ENCODE data around the gene ALPL. TPM values are rescaled to one million over a fixed set of nuclear protein-coding genes. Genes with fewer than 3 reads are reported as not detected.

ALPL gene
- polyA plus RNA-seq, 1 donor from 2014 or later: 0.42 TPM

- Histone ChIP-seq H2AFZ (ENCODE audit: low read depth, low read length) (no peak overlapping the region), H3K27ac (ENCODE audit: low read length) (no peak overlapping the region), H3K79me2 (replicated peaks; ENCODE audit: insufficient read depth, low read length) (no peaks in the 10 kb centered on the region), H3K27me3 (ENCODE audit: insufficient read depth, low read depth, low read length) (peaks cover 10% of the 10 kb centered on the region), H3F3A (ENCODE audit: insufficient read depth, low read length, poor library complexity, severe bottlenecking) (no peaks in the 10 kb centered on the region), H4K20me1 (ENCODE audit: insufficient read depth) (no peaks in the 10 kb centered on the region), H3K9me3 (ENCODE audit: low read length) (no peaks in the 10 kb centered on the region), H3K4me3 (ENCODE audit: low read length) (no peak overlapping the region), H3K4me2 (ENCODE audit: low read length) (no peak overlapping the region), H3K9me2 (ENCODE audit: insufficient read depth, low read length) (no peaks in the 10 kb centered on the region), H3K9ac (ENCODE audit: low read length) (no peak overlapping the region), H3K36me3 (ENCODE audit: insufficient read depth, low read length) (no peaks in the 10 kb centered on the region)
- TF ChIP-seq RAD21 (conservative IDR thresholded peaks at IDR 0.05): no peak
- no peak for TF ChIP-seq TAF1 (IDR thresholded peaks at IDR 0.05; ENCODE audit: low read depth)
- no peak for TF ChIP-seq POLR2AphosphoS5 (IDR thresholded peaks at IDR 0.05)
- TF ChIP-seq REST (IDR thresholded peaks at IDR 0.05; ENCODE audit: borderline replicate concordance): no peak
- TF ChIP-seq EZH2 (IDR thresholded peaks at IDR 0.05; ENCODE audit: borderline replicate concordance, insufficient read depth, low read length, poor library complexity, severe bottlenecking): no peak
- no peak for TF ChIP-seq SMC3 (conservative IDR thresholded peaks at IDR 0.05; ENCODE audit: poor library complexity)
- no peak for TF ChIP-seq CTCF (IDR thresholded peaks at IDR 0.05; ENCODE audit: poor library complexity, severe bottlenecking)
- no peak for TF ChIP-seq EP300 (conservative IDR thresholded peaks at IDR 0.05; ENCODE audit: poor library complexity, severe bottlenecking)
- TF ChIP-seq MXI1 (conservative IDR thresholded peaks at IDR 0.05; ENCODE audit: poor library complexity, severe bottlenecking): no peak
These were observed 5.0 kb downstream of the ALPL start for GRCh38 chr1:21514245-21514644.

GRCh38 chr1:21517161-21517589 is 8.0 kb downstream of the ALPL start:
- Histone ChIP-seq H3K27ac (ENCODE audit: low read length) (no peak overlapping the region), H3K4me2 (ENCODE audit: low read length) (no peak overlapping the region), H4K20me1 (ENCODE audit: insufficient read depth) (no peaks in the 10 kb centered on the region), H3K9me2 (ENCODE audit: insufficient read depth, low read length) (no peaks in the 10 kb centered on the region), H3K4me3 (ENCODE audit: low read length) (no peak overlapping the region), H3K9me3 (ENCODE audit: low read length) (no peaks in the 10 kb centered on the region), H3F3A (ENCODE audit: insufficient read depth, low read length, poor library complexity, severe bottlenecking) (no peaks in the 10 kb centered on the region), H2AFZ (ENCODE audit: low read depth, low read length) (no peak overlapping the region), H3K36me3 (ENCODE audit: insufficient read depth, low read length) (no peaks in the 10 kb centered on the region), H3K27me3 (ENCODE audit: insufficient read depth, low read depth, low read length) (no peaks in the 10 kb centered on the region), H3K9ac (ENCODE audit: low read length) (no peak overlapping the region), H3K79me2 (replicated peaks; ENCODE audit: insufficient read depth, low read length) (no peaks in the 10 kb centered on the region)
- no peak for TF ChIP-seq MXI1 (conservative IDR thresholded peaks at IDR 0.05; ENCODE audit: poor library complexity, severe bottlenecking)
- TF ChIP-seq CTCF (IDR thresholded peaks at IDR 0.05; ENCODE audit: poor library complexity, severe bottlenecking): no peak
- TF ChIP-seq TAF1 (IDR thresholded peaks at IDR 0.05; ENCODE audit: low read depth): no peak
- TF ChIP-seq REST (IDR thresholded peaks at IDR 0.05; ENCODE audit: borderline replicate concordance): no peak
- TF ChIP-seq POLR2AphosphoS5 (IDR thresholded peaks at IDR 0.05): no peak
- TF ChIP-seq SMC3 (conservative IDR thresholded peaks at IDR 0.05; ENCODE audit: poor library complexity): no peak
- no peak for TF ChIP-seq EZH2 (IDR thresholded peaks at IDR 0.05; ENCODE audit: borderline replicate concordance, insufficient read depth, low read length, poor library complexity, severe bottlenecking)
- TF ChIP-seq RAD21 (conservative IDR thresholded peaks at IDR 0.05): no peak
- no peak for TF ChIP-seq EP300 (conservative IDR thresholded peaks at IDR 0.05; ENCODE audit: poor library complexity, severe bottlenecking)

Data from neural cell (in vitro differentiated cells).